AML-193 (cell line): ENCODE results near the gene ADPRS.

Experiments
- DNase-seq, 2 experiments: peaks; one replicate each; lab custom pipeline; 2025; lab: John Stamatoyannopoulos, UW

The ADPRS gene

GRCh38 chr1:36133484-36133883, 44.8 kb downstream of the ADPRS start:
- no peak for DNase-seq

- no peak for DNase-seq
These were observed 45.3 kb downstream of the ADPRS start for GRCh38 chr1:36134031-36134430.

GRCh38 chr1:36134505-36135329, 46.0 kb downstream of the ADPRS start:
- DNase-seq, result peak; percentile 40 to 50

GRCh38 chr1:36135330-36135667, 46.6 kb downstream of the ADPRS start:
- no peak for DNase-seq

GRCh38 chr1:36135796-36136195, 47.1 kb downstream of the ADPRS start:
- DNase-seq, result no peak

GRCh38 chr1:36136535-36136934, 47.8 kb downstream of the ADPRS start:
- no peak for DNase-seq

GRCh38 chr1:36137226-36137625, 48.5 kb downstream of the ADPRS start:
- no peak for DNase-seq

GRCh38 chr1:36137776-36138175, 49.1 kb downstream of the ADPRS start:
- DNase-seq, result no peak

- no peak for DNase-seq
These were observed 50.8 kb downstream of the ADPRS start for GRCh38 chr1:36139521-36139920.

- no peak for DNase-seq
These were observed 53.4 kb downstream of the ADPRS start for GRCh38 chr1:36142121-36142520.

GRCh38 chr1:36143424-36143823, 54.7 kb downstream of the ADPRS start:
- DNase-seq, result no peak
